Measurements from ENCODE around the gene FARS2.

FARS2 gene

GRCh38 chr6:5512422-5512821, 251.1 kb downstream of the FARS2 start:
- no peak overlapping the region for H3K4me3 Mint-ChIP-seq
- TF ChIP-seq CTCF (IDR thresholded peaks at IDR 0.05), result no peak
- no peaks in the 10 kb centered on the region for H3K9me3 Mint-ChIP-seq
- peaks cover 4% of the 10 kb centered on the region for H3K27me3 Mint-ChIP-seq (ENCODE audit: low read depth, poor library complexity)
- DNase-seq, result no peak
- no peak overlapping the region for H3K27ac Mint-ChIP-seq
- H3K4me1 Mint-ChIP-seq, result peaks cover 23% of the 10 kb centered on the region
- no peaks in the 10 kb centered on the region for H3K36me3 Mint-ChIP-seq (ENCODE audit: low read depth)

DNA sequence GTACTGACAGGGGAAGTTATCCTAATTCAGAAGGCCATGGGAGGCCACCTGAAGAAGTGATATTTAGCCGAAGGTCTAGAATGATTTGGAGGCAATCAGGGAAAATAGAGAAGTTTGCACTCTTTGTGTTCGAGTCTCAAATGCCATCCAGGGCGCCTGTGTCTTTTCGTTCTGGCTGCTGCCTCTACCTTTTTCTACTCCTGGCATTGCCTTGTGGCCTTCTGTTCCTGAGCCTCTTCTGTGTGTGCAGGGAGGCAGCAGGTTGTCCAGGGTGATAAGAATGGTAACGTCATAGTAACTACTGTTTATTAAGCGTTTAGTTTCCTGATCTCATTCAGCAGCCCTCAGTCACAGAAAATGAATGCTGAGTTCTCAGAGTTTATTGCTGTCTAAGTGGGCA, 252.1 kb downstream of the FARS2 start:
- no peak overlapping the region for H3K27ac Mint-ChIP-seq
- no peaks in the 10 kb centered on the region for H3K36me3 Mint-ChIP-seq (ENCODE audit: low read depth)
- H3K27me3 Mint-ChIP-seq (ENCODE audit: low read depth, poor library complexity), result peaks cover 4% of the 10 kb centered on the region
- H3K4me1 Mint-ChIP-seq, result peaks cover 15% of the 10 kb centered on the region
- H3K9me3 Mint-ChIP-seq, result no peaks in the 10 kb centered on the region
- no peak for TF ChIP-seq CTCF (IDR thresholded peaks at IDR 0.05)
- DNase-seq, result no peak
- H3K4me3 Mint-ChIP-seq, result no peak overlapping the region

DNA sequence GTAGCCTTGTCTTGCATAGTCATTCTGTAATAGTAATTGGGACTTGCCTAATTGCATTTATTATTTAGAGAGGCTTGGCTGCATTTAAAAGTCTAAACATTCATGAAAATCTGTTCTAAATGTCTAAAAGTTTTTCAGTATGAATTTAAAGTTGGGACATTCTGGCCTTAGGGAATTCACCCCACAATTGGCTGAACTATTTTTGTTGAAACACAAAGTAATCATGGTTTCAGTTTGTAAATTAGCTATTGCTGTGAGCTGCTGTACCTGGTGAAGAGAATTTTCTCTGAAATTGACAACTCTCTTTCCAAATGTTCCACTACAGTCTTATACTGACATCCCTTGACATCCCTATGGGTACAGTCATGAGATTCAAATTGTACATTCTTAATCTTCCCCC, 253.0 kb downstream of the FARS2 start:
- Mint-ChIP-seq H3K9me3 (no peaks in the 10 kb centered on the region), H3K36me3 (ENCODE audit: low read depth) (no peaks in the 10 kb centered on the region), H3K27me3 (ENCODE audit: low read depth, poor library complexity) (peaks cover 4% of the 10 kb centered on the region), H3K4me1 (peaks cover 14% of the 10 kb centered on the region), H3K27ac (no peak overlapping the region), H3K4me3 (no peak overlapping the region)
- TF ChIP-seq CTCF (IDR thresholded peaks at IDR 0.05), result no peak
- no peak for DNase-seq

GRCh38 chr6:5515200-5515599, 253.9 kb downstream of the FARS2 start:
- H3K36me3 Mint-ChIP-seq (ENCODE audit: low read depth), result no peaks in the 10 kb centered on the region
- peaks cover 8% of the 10 kb centered on the region for H3K4me1 Mint-ChIP-seq
- H3K27me3 Mint-ChIP-seq (ENCODE audit: low read depth, poor library complexity), result peaks cover 4% of the 10 kb centered on the region
- TF ChIP-seq CTCF (IDR thresholded peaks at IDR 0.05), result no peak
- no peak for DNase-seq
- H3K4me3 Mint-ChIP-seq, result no peak overlapping the region
- H3K9me3 Mint-ChIP-seq, result no peaks in the 10 kb centered on the region
- H3K27ac Mint-ChIP-seq, result no peak overlapping the region

DNA sequence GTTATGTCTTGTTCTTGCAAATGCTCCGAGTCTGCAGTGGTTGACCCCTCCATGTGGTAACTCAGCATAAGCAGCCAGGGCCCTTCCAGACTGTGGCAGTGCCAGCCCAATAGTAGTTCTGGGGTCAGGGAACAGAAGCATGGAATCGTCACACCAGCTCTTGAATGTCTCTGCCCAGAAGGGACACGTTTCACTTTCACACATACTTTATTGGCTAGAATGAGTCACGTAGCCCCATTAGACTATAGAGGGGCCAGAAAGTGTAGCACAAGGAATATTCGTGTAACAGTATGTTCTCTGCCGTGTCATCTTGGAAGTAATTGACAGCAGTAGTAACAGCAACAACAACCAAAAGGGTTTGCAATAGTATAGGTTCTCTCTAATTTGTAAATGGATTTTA, 254.7 kb downstream of the FARS2 start:
- H3K27ac Mint-ChIP-seq, result no peak overlapping the region
- no peak overlapping the region for H3K4me3 Mint-ChIP-seq
- H3K4me1 Mint-ChIP-seq, result no peaks in the 10 kb centered on the region
- peaks cover 4% of the 10 kb centered on the region for H3K27me3 Mint-ChIP-seq (ENCODE audit: low read depth, poor library complexity)
- no peaks in the 10 kb centered on the region for H3K9me3 Mint-ChIP-seq
- no peak for TF ChIP-seq CTCF (IDR thresholded peaks at IDR 0.05)
- DNase-seq, result no peak
- H3K36me3 Mint-ChIP-seq (ENCODE audit: low read depth), result no peaks in the 10 kb centered on the region

- no peaks in the 10 kb centered on the region for H3K9me3 Mint-ChIP-seq
- H3K36me3 Mint-ChIP-seq (ENCODE audit: low read depth), result peaks cover 3% of the 10 kb centered on the region
- H3K27me3 Mint-ChIP-seq (ENCODE audit: low read depth, poor library complexity), result peaks cover 3% of the 10 kb centered on the region
- H3K4me1 Mint-ChIP-seq, result no peaks in the 10 kb centered on the region
- no peak for TF ChIP-seq CTCF (IDR thresholded peaks at IDR 0.05)
- DNase-seq, result no peak
- H3K4me3 Mint-ChIP-seq, result no peak overlapping the region
- H3K27ac Mint-ChIP-seq, result no peak overlapping the region
These were observed 256.5 kb downstream of the FARS2 start for GRCh38 chr6:5517796-5518195.
